ENCODE measurements around the gene ASPHD2.

Gene ASPHD2

GRCh38 chr22:26414347-26414746 is 14.7 kb upstream of the ASPHD2 start:
- no peaks in the 10 kb centered on the region for H3K9me3 ChIP-seq (ENCODE audit: control insufficient read depth, low read length)
- no peak overlapping the region for H3K4me3 ChIP-seq (ENCODE audit: insufficient read depth, low read depth, low read length, poor library complexity, severe bottlenecking)
- H3K27me3 ChIP-seq (replicated peaks; ENCODE audit: control insufficient read depth, insufficient read depth, low read length, poor library complexity, severe bottlenecking): no peaks in the 10 kb centered on the region
- no peak overlapping the region for H3K27ac ChIP-seq (ENCODE audit: insufficient read depth, low read length, poor library complexity, severe bottlenecking)
- no peaks in the 10 kb centered on the region for H3K36me3 ChIP-seq (ENCODE audit: control insufficient read depth, insufficient read depth, low read length)
- no peaks in the 10 kb centered on the region for H3K4me1 ChIP-seq (ENCODE audit: control insufficient read depth, insufficient read depth, low read length, poor library complexity, severe bottlenecking)
- no peak for DNase-seq

- Histone ChIP-seq H3K36me3 (ENCODE audit: control insufficient read depth, insufficient read depth, low read length) (no peaks in the 10 kb centered on the region), H3K9me3 (ENCODE audit: control insufficient read depth, low read length) (no peaks in the 10 kb centered on the region), H3K27me3 (replicated peaks; ENCODE audit: control insufficient read depth, insufficient read depth, low read length, poor library complexity, severe bottlenecking) (no peaks in the 10 kb centered on the region), H3K4me1 (ENCODE audit: control insufficient read depth, insufficient read depth, low read length, poor library complexity, severe bottlenecking) (no peaks in the 10 kb centered on the region), H3K27ac (ENCODE audit: insufficient read depth, low read length, poor library complexity, severe bottlenecking) (no peak overlapping the region), H3K4me3 (ENCODE audit: insufficient read depth, low read depth, low read length, poor library complexity, severe bottlenecking) (no peak overlapping the region)
- DNase-seq: no peak
Observed at GRCh38 chr22:26416256-26416655, 12.8 kb upstream of the ASPHD2 start.

GRCh38 chr22:26416670-26417276 is 12.3 kb upstream of the ASPHD2 start:
- no peak overlapping the region for H3K27ac ChIP-seq (ENCODE audit: insufficient read depth, low read length, poor library complexity, severe bottlenecking)
- no peak for DNase-seq
- H3K27me3 ChIP-seq (replicated peaks; ENCODE audit: control insufficient read depth, insufficient read depth, low read length, poor library complexity, severe bottlenecking): no peaks in the 10 kb centered on the region
- H3K9me3 ChIP-seq (ENCODE audit: control insufficient read depth, low read length): no peaks in the 10 kb centered on the region
- no peaks in the 10 kb centered on the region for H3K36me3 ChIP-seq (ENCODE audit: control insufficient read depth, insufficient read depth, low read length)
- no peaks in the 10 kb centered on the region for H3K4me1 ChIP-seq (ENCODE audit: control insufficient read depth, insufficient read depth, low read length, poor library complexity, severe bottlenecking)
- H3K4me3 ChIP-seq (ENCODE audit: insufficient read depth, low read depth, low read length, poor library complexity, severe bottlenecking): no peak overlapping the region

- H3K4me1 ChIP-seq (ENCODE audit: control insufficient read depth, insufficient read depth, low read length, poor library complexity, severe bottlenecking): no peaks in the 10 kb centered on the region
- DNase-seq: no peak
- H3K9me3 ChIP-seq (ENCODE audit: control insufficient read depth, low read length): no peaks in the 10 kb centered on the region
- no peaks in the 10 kb centered on the region for H3K27me3 ChIP-seq (replicated peaks; ENCODE audit: control insufficient read depth, insufficient read depth, low read length, poor library complexity, severe bottlenecking)
- H3K27ac ChIP-seq (ENCODE audit: insufficient read depth, low read length, poor library complexity, severe bottlenecking): no peak overlapping the region
- H3K36me3 ChIP-seq (ENCODE audit: control insufficient read depth, insufficient read depth, low read length): no peaks in the 10 kb centered on the region
- H3K4me3 ChIP-seq (ENCODE audit: insufficient read depth, low read depth, low read length, poor library complexity, severe bottlenecking): no peak overlapping the region
Observed at GRCh38 chr22:26417406-26417805, 11.7 kb upstream of the ASPHD2 start.

- Histone ChIP-seq H3K9me3 (ENCODE audit: control insufficient read depth, low read length) (peaks cover 4% of the 10 kb centered on the region), H3K4me1 (ENCODE audit: control insufficient read depth, insufficient read depth, low read length, poor library complexity, severe bottlenecking) (no peaks in the 10 kb centered on the region), H3K36me3 (ENCODE audit: control insufficient read depth, insufficient read depth, low read length) (no peaks in the 10 kb centered on the region), H3K27ac (ENCODE audit: insufficient read depth, low read length, poor library complexity, severe bottlenecking) (no peak overlapping the region), H3K27me3 (replicated peaks; ENCODE audit: control insufficient read depth, insufficient read depth, low read length, poor library complexity, severe bottlenecking) (no peaks in the 10 kb centered on the region), H3K4me3 (ENCODE audit: insufficient read depth, low read depth, low read length, poor library complexity, severe bottlenecking) (no peak overlapping the region)
- no peak for DNase-seq
Observed at GRCh38 chr22:26418620-26419019, 10.4 kb upstream of the ASPHD2 start.

- no peak for DNase-seq
- H3K4me1 ChIP-seq (ENCODE audit: control insufficient read depth, insufficient read depth, low read length, poor library complexity, severe bottlenecking): peaks cover 17% of the 10 kb centered on the region
- H3K4me3 ChIP-seq (ENCODE audit: insufficient read depth, low read depth, low read length, poor library complexity, severe bottlenecking): no peak overlapping the region
- H3K9me3 ChIP-seq (ENCODE audit: control insufficient read depth, low read length): peaks cover 4% of the 10 kb centered on the region
- no peak overlapping the region for H3K27ac ChIP-seq (ENCODE audit: insufficient read depth, low read length, poor library complexity, severe bottlenecking)
- no peaks in the 10 kb centered on the region for H3K36me3 ChIP-seq (ENCODE audit: control insufficient read depth, insufficient read depth, low read length)
- no peaks in the 10 kb centered on the region for H3K27me3 ChIP-seq (replicated peaks; ENCODE audit: control insufficient read depth, insufficient read depth, low read length, poor library complexity, severe bottlenecking)
Observed at GRCh38 chr22:26426924-26427323, 2.1 kb upstream of the ASPHD2 start.

- H3K27ac ChIP-seq (ENCODE audit: insufficient read depth, low read length, poor library complexity, severe bottlenecking): no peak overlapping the region
- H3K36me3 ChIP-seq (ENCODE audit: control insufficient read depth, insufficient read depth, low read length): no peaks in the 10 kb centered on the region
- DNase-seq: no peak
- peak overlapping the region; percentile 51 for H3K4me3 ChIP-seq (ENCODE audit: insufficient read depth, low read depth, low read length, poor library complexity, severe bottlenecking)
- H3K9me3 ChIP-seq (ENCODE audit: control insufficient read depth, low read length): no peaks in the 10 kb centered on the region
- no peaks in the 10 kb centered on the region for H3K27me3 ChIP-seq (replicated peaks; ENCODE audit: control insufficient read depth, insufficient read depth, low read length, poor library complexity, severe bottlenecking)
- H3K4me1 ChIP-seq (ENCODE audit: control insufficient read depth, insufficient read depth, low read length, poor library complexity, severe bottlenecking): peaks cover 17% of the 10 kb centered on the region
Observed at GRCh38 chr22:26429458-26430286, 612 bp downstream of the ASPHD2 start.

GRCh38 chr22:26430600-26430999 is 1.5 kb downstream of the ASPHD2 start:
- no peak for DNase-seq
- Histone ChIP-seq H3K4me3 (ENCODE audit: insufficient read depth, low read depth, low read length, poor library complexity, severe bottlenecking) (no peak overlapping the region), H3K27ac (ENCODE audit: insufficient read depth, low read length, poor library complexity, severe bottlenecking) (no peak overlapping the region), H3K9me3 (ENCODE audit: control insufficient read depth, low read length) (no peaks in the 10 kb centered on the region), H3K27me3 (replicated peaks; ENCODE audit: control insufficient read depth, insufficient read depth, low read length, poor library complexity, severe bottlenecking) (no peaks in the 10 kb centered on the region), H3K4me1 (ENCODE audit: control insufficient read depth, insufficient read depth, low read length, poor library complexity, severe bottlenecking) (peaks cover 17% of the 10 kb centered on the region), H3K36me3 (ENCODE audit: control insufficient read depth, insufficient read depth, low read length) (peaks cover 6% of the 10 kb centered on the region)

GRCh38 chr22:26431261-26431995 is 2.4 kb downstream of the ASPHD2 start:
- DNase-seq: no peak
- no peak overlapping the region for H3K4me3 ChIP-seq (ENCODE audit: insufficient read depth, low read depth, low read length, poor library complexity, severe bottlenecking)

More at GRCh38 chr22:26431261-26431995, 2.4 kb downstream of the ASPHD2 start:
- H3K27me3 ChIP-seq (replicated peaks; ENCODE audit: control insufficient read depth, insufficient read depth, low read length, poor library complexity, severe bottlenecking): no peaks in the 10 kb centered on the region
- no peak overlapping the region for H3K27ac ChIP-seq (ENCODE audit: insufficient read depth, low read length, poor library complexity, severe bottlenecking)
- peaks cover 6% of the 10 kb centered on the region for H3K36me3 ChIP-seq (ENCODE audit: control insufficient read depth, insufficient read depth, low read length)
- H3K4me1 ChIP-seq (ENCODE audit: control insufficient read depth, insufficient read depth, low read length, poor library complexity, severe bottlenecking): peaks cover 17% of the 10 kb centered on the region
- H3K9me3 ChIP-seq (ENCODE audit: control insufficient read depth, low read length): no peaks in the 10 kb centered on the region
